Medulla oblongata (tissue), 1 donor: ENCODE measurements around the gene XIST.
"Not testable (repeated sequence)": the region's sequence is repeated elsewhere in the genome, so short reads cannot be mapped to it uniquely, and the experiment has no call there.

Experiments used
- DNase-seq: peaks from one replicate; pipeline ENCODE4 v3.0.0-alpha.2; 2015; ENCODE audit errors: extremely low spot score

The XIST gene

DNA sequence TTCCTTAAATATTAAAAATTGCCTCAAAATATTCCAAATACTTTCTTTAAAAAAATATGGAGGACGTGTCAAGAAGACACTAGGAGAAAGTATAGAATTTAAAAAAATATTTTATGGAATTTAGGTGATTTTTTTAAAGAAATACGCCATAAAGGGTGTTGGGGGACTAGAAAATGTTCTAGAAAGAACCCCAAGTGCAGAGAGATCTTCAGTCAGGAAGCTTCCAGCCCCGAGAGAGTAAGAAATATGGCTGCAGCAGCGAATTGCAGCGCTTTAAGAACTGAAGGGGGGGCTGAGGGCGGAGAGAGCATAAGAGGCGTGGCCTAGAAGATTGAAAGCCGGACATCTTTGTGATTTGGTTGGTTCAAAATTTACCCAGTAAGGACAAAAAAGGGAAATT lies at the start of gene XIST:
XIST (minus strand) TSS at position 248 of the 400 bp plus-strand sequence.
- DNase-seq: no peak

- DNase-seq: not testable (repeated sequence)
Observed at GRCh38 chrX:73898315-73898714, 45.8 kb upstream of the XIST start.

GRCh38 chrX:73892515-73893090 lies 40.1 kb upstream of the XIST start:
- not testable (repeated sequence) for DNase-seq

DNA sequence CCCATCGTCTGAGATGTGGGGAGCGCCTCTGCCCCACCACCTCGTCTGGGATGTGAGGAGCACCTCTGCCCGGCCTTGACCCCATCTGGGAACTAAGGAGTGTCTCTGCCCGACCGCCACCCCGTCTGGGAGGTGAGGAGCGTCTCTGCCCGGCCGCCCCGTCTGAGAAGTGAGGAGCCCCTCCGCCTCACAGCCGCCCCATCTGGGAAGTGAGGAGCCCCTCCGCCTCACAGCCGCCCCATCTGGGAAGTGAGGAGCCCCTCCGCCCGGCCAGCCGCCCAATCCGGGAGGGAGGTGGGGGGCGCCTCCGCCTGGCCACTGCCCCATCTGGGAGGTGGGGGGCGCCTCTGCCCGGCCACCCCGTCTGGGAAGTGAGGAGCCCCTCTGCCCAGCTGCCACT lies 29.7 kb upstream of the XIST start:
- not testable (repeated sequence) for DNase-seq

GRCh38 chrX:73877687-73878086 lies 25.2 kb upstream of the XIST start:
- DNase-seq: no peak

DNA sequence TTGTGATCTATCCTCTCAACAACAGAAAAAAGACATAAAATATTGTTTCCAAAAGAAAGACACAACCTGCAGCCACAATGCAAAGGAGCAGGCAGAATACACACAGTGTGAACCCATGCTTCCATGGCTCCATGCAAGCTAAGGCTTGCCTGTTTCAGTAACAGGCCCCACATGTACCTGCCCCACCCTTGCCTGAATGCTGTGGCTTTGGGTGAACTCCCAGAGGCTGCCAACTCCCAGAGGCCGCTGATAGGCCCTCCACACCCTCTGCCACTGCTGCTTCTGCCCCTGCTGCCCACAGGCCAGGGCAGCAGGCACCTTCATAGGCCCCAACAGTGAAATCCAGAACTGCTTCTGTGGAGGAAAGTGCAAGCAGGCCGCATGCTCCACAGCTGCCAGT lies 24.4 kb upstream of the XIST start:
- DNase-seq: no peak

DNA sequence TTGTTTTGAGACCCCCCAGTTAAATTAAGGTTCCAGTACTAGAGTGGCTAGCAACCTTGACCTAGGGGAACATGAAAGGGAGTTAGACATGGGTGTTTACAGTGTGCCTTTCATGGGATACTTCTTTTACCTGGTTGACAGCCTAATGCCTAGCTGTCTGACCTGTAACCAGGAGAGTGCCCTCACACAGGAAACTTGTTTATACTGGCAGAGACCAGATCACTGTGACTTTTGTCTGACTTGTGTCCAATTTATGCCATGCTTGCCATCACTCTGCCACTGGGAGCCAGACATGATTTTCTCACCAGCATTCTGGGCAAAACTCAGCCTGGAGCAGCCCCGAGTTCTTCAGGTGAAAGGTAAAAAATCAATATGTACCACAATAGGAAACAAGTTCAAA lies 16.4 kb upstream of the XIST start:
- DNase-seq: no peak

- DNase-seq: no peak
Observed at GRCh38 chrX:73867144-73867543, 14.6 kb upstream of the XIST start.

- DNase-seq: no peak
Observed at GRCh38 chrX:73863852-73864251, 11.3 kb upstream of the XIST start.

GRCh38 chrX:73863268-73863667 lies 10.8 kb upstream of the XIST start:
- no peak for DNase-seq

DNA sequence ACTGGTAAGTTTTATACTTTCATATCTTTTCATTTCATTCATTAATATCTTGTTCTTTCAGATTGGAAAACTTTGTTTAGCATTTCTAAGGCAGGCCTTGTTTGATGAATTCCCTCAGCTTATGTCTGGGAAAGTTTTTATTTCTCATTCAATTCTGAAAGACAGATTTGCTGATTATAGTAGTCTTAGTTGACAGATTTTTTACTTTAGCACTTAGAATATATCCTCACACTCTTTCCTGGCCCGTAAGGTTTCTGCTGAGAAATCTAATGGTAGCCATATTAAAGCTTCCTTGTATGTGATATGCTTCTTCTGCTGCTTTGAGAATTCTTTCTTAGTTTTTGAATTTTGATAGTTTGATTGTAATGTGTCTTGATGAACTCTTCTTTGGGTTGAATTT lies 7.1 kb upstream of the XIST start:
- no peak for DNase-seq

GRCh38 chrX:73855546-73855945 lies 3.0 kb upstream of the XIST start:
- peak; percentile 73 for DNase-seq

DNA sequence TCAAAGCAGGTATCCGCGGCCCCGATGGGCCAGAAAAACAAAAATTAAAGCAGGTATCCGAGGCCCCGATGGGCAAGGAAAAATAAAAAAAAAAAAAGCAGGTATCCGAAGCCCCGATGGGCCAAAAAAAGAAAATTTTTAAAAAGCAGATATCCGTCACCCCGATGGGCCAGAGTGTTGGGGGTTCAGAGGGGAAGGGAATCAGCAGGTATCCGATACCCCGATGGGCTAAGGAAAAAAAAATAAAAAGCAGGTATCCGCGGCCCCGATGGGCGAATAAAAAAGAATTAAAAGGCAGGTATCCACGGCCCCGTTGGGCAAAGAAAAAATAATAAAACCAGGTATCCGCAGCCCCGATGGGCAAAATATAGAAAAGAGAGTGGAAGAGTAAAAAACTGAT lies 492 bp downstream of the XIST start:
- DNase-seq: no peak

- DNase-seq: no peak
Observed at GRCh38 chrX:73851014-73852009, 1.2 kb downstream of the XIST start.

- DNase-seq: no peak
Observed at GRCh38 chrX:73850124-73851013, 2.1 kb downstream of the XIST start.

DNA sequence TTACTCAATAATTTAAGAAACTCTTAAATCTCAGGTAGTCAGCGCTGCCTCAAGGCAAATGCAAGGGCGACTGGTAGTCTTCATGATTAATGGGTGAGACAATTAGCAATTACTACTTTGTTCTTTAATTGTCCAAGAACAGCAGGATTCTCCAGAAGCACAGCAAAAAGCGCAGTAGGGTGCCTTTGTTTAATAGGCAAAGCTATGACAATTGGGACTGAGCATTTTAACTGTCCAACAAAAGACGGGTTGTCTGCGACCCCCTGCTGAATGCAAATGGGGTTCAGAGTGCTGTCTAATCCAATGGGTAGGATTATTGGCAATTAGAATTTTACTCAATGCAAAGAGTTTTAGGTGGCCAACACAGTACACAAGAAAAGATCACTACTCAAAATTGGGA lies 3.4 kb downstream of the XIST start:
- DNase-seq: no peak

- DNase-seq: no peak
Observed at GRCh38 chrX:73847991-73848390, 4.5 kb downstream of the XIST start.

DNA sequence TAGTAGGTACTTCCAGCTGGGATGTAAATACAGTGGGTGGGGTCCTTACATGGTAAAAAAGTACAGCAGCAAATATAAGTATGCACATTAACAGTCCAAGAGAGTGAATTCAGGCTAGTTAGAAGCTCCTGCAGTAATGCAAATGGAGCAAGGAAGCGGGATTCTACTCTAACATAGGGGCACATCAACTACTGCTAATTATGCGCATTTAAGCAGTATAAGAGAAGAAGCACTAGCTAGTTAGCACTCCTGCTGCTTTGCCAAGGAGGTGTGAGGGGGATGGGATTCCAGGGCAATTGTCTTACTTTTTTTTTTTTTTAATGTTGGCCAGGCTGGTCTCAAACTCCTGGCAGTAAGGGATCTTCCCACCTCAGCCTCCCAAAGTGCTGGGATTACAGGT lies 5.4 kb downstream of the XIST start:
- DNase-seq: no peak

GRCh38 chrX:73842541-73843234 lies 9.8 kb downstream of the XIST start:
- DNase-seq: no peak

- no peak for DNase-seq
Observed at GRCh38 chrX:73841337-73841736, 11.2 kb downstream of the XIST start.

- DNase-seq: no peak
Observed at GRCh38 chrX:73840120-73840924, 12.2 kb downstream of the XIST start.
